ENCODE data around the gene PRRC2B.

DNA sequence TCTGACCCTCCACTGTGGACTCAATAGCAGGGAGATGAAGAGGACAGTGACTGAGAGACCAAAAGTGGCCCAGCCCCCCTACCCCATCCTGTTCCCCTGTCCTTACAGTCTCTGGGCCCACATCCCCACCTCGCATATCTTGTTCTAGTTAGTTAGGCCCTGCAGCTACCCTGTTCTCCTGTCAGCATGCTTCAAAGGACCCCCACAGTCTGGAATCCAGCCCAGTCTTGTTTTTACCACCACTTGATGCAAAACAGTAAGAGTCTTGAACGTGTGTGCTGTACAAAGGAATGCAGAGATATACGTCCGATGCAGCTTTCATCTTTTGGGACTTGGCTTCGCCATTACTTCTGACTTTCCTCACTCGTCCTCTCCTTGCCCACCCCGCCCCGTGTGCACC, 96.6 kb downstream of the PRRC2B start:
- TF ChIP-seq, protein P1, sequence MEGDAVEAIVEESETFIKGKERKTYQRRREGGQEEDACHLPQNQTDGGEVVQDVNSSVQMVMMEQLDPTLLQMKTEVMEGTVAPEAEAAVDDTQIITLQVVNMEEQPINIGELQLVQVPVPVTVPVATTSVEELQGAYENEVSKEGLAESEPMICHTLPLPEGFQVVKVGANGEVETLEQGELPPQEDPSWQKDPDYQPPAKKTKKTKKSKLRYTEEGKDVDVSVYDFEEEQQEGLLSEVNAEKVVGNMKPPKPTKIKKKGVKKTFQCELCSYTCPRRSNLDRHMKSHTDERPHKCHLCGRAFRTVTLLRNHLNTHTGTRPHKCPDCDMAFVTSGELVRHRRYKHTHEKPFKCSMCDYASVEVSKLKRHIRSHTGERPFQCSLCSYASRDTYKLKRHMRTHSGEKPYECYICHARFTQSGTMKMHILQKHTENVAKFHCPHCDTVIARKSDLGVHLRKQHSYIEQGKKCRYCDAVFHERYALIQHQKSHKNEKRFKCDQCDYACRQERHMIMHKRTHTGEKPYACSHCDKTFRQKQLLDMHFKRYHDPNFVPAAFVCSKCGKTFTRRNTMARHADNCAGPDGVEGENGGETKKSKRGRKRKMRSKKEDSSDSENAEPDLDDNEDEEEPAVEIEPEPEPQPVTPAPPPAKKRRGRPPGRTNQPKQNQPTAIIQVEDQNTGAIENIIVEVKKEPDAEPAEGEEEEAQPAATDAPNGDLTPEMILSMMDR (IDR thresholded peaks at IDR 0.05): no peak
- no peak for TF ChIP-seq POLR2A (IDR thresholded peaks at IDR 0.05)
